ENCODE results near the gene KCNG2. TPM values are rescaled to one million over a fixed set of nuclear protein-coding genes. Genes with fewer than 3 reads are reported as not detected.

The KCNG2 gene
- total and polyA plus RNA-seq, 2 donors (not counting 1 experiment from before 2014, with no cell fraction given), result not detected

DNA sequence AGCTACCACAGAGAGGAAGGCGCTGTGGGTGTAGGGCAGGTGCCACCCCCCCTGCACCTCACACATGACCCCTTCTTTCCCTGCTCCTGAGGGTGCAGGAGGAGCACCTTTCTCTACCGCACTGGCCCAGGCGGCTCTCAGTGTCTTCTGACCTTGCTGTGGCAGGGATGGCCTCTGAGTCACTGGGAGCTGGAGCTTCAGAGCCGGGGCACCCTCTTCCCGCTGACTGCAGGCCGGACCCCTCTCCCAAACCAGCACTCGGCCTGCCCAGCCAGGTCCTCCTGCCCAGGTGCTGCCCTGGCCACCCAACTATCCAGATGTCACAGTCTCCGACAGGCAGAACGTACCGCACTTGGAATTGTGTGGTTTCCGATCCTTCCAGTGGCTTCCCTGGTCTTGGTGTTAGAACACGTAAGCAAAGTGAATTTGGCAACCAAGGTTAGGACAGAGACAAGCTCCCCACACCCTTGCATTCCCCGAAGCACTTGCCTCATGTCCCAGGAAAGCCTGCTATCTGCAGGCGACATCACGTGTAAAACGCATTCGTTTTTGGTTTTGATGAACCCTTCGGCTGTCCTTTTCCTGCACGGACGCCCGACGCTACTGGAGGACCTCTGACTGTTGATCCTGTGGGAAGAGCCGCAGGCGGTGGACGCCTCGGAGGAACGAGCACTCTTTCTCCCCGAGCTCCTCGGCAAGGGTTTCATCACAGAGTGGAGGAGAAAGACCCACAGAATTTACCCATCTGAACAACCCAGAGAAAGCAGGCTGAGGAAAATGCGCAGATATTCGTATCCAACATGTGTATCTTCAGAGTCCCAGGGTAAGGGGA lies 24.7 kb upstream of the KCNG2 start:
- H3K36me3 ChIP-seq (replicated peaks in 1 of 2; ENCODE audit: control extremely low read depth in 1 of 2, control insufficient read depth in 1 of 2, extremely low read depth in 1 of 2, insufficient read depth in 2 of 2, low read length in 1 of 2), result no peaks in the 10 kb centered on the region
- Mint-ChIP-seq H3K4me3 (no peak overlapping the region), H3K27me3 (peaks cover 21% of the 10 kb centered on the region), H3K4me1 (no peaks in the 10 kb centered on the region), H3K27ac (no peak overlapping the region), H3K9me3 (ENCODE audit: insufficient read depth) (peaks cover 3% of the 10 kb centered on the region)
- ATAC-seq (ENCODE audit: low read depth), result no peak
- H3K79me2 ChIP-seq (ENCODE audit: control insufficient read depth, insufficient read depth, low read length), result no peaks in the 10 kb centered on the region
- no peak overlapping the region for H3K9ac ChIP-seq (ENCODE audit: low read length)
- H3K4me2 ChIP-seq (replicated peaks; ENCODE audit: low read depth, low read length, poor library complexity, severe bottlenecking), result no peak overlapping the region
- ChIA-PET POLR2A (no interaction called here), CTCF (no interaction called here)
- no peak for DNase-seq
- no peaks in the 10 kb centered on the region for H4K20me1 ChIP-seq (ENCODE audit: control insufficient read depth, insufficient read depth, low read length, poor library complexity, severe bottlenecking)
- H3K27me3 ChIP-seq (replicated peaks in 1 of 4; ENCODE audit: control extremely low read depth in 1 of 4, control insufficient read depth in 3 of 4, insufficient read depth in 4 of 4, low read length in 3 of 4), result peaks cover 0 to 7% (median 0%) of the 10 kb centered on the region in 4 experiments
- peaks cover 0 to 27% (median 5%) of the 10 kb centered on the region in 3 donors for H3K9me3 ChIP-seq (ENCODE audit: control extremely low read depth in 1 of 3, control insufficient read depth in 2 of 3, insufficient read depth in 1 of 3, low read length in 2 of 3)
- no peak overlapping the region for H3K27ac ChIP-seq (ENCODE audit: low read length in 2 of 2)
- H3K4me1 ChIP-seq (ENCODE audit: control insufficient read depth in 2 of 2, insufficient read depth in 2 of 2, low read length in 2 of 2), result no peaks in the 10 kb centered on the region
- 92% methylated on average over 28 of the region's 31 CpGs for WGBS (ENCODE audit: insufficient coverage)
- intact Hi-C loops (cut with micrococcal nuclease), result no loop called here
- no peak overlapping the region for H3K4me3 ChIP-seq (ENCODE audit: control extremely low read depth in 1 of 5, extremely low read depth in 1 of 5, insufficient read depth in 1 of 5, low read depth in 2 of 5, low read length in 4 of 5)
- TF ChIP-seq, protein P1, sequence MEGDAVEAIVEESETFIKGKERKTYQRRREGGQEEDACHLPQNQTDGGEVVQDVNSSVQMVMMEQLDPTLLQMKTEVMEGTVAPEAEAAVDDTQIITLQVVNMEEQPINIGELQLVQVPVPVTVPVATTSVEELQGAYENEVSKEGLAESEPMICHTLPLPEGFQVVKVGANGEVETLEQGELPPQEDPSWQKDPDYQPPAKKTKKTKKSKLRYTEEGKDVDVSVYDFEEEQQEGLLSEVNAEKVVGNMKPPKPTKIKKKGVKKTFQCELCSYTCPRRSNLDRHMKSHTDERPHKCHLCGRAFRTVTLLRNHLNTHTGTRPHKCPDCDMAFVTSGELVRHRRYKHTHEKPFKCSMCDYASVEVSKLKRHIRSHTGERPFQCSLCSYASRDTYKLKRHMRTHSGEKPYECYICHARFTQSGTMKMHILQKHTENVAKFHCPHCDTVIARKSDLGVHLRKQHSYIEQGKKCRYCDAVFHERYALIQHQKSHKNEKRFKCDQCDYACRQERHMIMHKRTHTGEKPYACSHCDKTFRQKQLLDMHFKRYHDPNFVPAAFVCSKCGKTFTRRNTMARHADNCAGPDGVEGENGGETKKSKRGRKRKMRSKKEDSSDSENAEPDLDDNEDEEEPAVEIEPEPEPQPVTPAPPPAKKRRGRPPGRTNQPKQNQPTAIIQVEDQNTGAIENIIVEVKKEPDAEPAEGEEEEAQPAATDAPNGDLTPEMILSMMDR (IDR thresholded peaks at IDR 0.05), result no peak
- no peak for TF ChIP-seq EZH2 (IDR thresholded peaks at IDR 0.05; ENCODE audit: borderline replicate concordance, insufficient read depth, low read depth, low read length, poor library complexity, severe bottlenecking)
- no peak overlapping the region for H2AFZ ChIP-seq (ENCODE audit: insufficient read depth, low read depth, low read length, poor library complexity, severe bottlenecking)

DNA sequence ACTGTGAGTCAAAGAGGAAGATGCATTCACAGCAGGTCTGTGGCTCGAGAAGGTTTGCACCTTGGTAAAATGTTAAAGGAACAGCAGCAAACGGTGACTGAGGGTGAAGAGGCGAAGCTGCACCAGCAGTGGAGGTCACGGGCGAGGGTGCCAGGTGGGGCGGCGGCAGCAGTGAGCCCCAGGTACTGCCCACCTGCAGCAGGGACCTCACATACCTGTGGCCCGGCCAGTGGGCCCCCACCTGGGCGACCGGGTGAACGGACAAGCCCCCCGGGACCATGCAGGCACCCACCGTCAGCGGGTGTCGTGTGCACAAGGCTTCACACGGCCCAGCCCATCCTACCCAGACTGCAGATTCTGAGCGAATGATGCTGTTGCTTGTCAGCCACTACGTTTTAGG lies 23.6 kb upstream of the KCNG2 start:
- H3K4me3 Mint-ChIP-seq, result no peak overlapping the region
- 79% methylated on average over 16 of the region's 18 CpGs for WGBS (ENCODE audit: insufficient coverage)
- peaks cover 30% of the 10 kb centered on the region for H3K27me3 Mint-ChIP-seq
- peaks cover 0 to 8% (median 0%) of the 10 kb centered on the region in 4 experiments for H3K27me3 ChIP-seq (replicated peaks in 1 of 4; ENCODE audit: control extremely low read depth in 1 of 4, control insufficient read depth in 3 of 4, insufficient read depth in 4 of 4, low read length in 3 of 4)
- peaks cover 0 to 27% (median 0%) of the 10 kb centered on the region in 3 donors for H3K9me3 ChIP-seq (ENCODE audit: control extremely low read depth in 1 of 3, control insufficient read depth in 2 of 3, insufficient read depth in 1 of 3, low read length in 2 of 3)
- no peaks in the 10 kb centered on the region for H3K36me3 ChIP-seq (replicated peaks in 1 of 2; ENCODE audit: control extremely low read depth in 1 of 2, control insufficient read depth in 1 of 2, extremely low read depth in 1 of 2, insufficient read depth in 2 of 2, low read length in 1 of 2)
- H3K9ac ChIP-seq (ENCODE audit: low read length), result no peak overlapping the region
- ATAC-seq (ENCODE audit: low read depth) (no peak), DNase-seq (no peak)
- no peak overlapping the region for H3K4me3 ChIP-seq (ENCODE audit: control extremely low read depth in 1 of 5, extremely low read depth in 1 of 5, insufficient read depth in 1 of 5, low read depth in 2 of 5, low read length in 4 of 5)
- TF ChIP-seq, protein P1 (IDR thresholded peaks at IDR 0.05), result no peak
- no peak for TF ChIP-seq EZH2 (IDR thresholded peaks at IDR 0.05; ENCODE audit: borderline replicate concordance, insufficient read depth, low read depth, low read length, poor library complexity, severe bottlenecking)
- H3K79me2 ChIP-seq (ENCODE audit: control insufficient read depth, insufficient read depth, low read length), result no peaks in the 10 kb centered on the region
- ChIA-PET POLR2A (no interaction called here), CTCF (no interaction called here)
- no peaks in the 10 kb centered on the region for H4K20me1 ChIP-seq (ENCODE audit: control insufficient read depth, insufficient read depth, low read length, poor library complexity, severe bottlenecking)
- intact Hi-C loops (cut with micrococcal nuclease), result no loop called here
- H3K9me3 Mint-ChIP-seq (ENCODE audit: insufficient read depth), result peaks cover 3% of the 10 kb centered on the region
- no peak overlapping the region for H3K27ac Mint-ChIP-seq
- H3K4me1 Mint-ChIP-seq, result no peaks in the 10 kb centered on the region
- H3K4me1 ChIP-seq (ENCODE audit: control insufficient read depth in 2 of 2, insufficient read depth in 2 of 2, low read length in 2 of 2), result no peaks in the 10 kb centered on the region
- no peak overlapping the region for H2AFZ ChIP-seq (ENCODE audit: insufficient read depth, low read depth, low read length, poor library complexity, severe bottlenecking)
- no peak overlapping the region for H3K27ac ChIP-seq (ENCODE audit: low read length in 2 of 2)
- H3K4me2 ChIP-seq (replicated peaks; ENCODE audit: low read depth, low read length, poor library complexity, severe bottlenecking), result no peak overlapping the region
